Measurements from ENCODE around the gene PSMD6.
A peak's percentile ranks its signal among the peaks of the same experiment; 100 is the strongest.

The PSMD6 gene

DNA sequence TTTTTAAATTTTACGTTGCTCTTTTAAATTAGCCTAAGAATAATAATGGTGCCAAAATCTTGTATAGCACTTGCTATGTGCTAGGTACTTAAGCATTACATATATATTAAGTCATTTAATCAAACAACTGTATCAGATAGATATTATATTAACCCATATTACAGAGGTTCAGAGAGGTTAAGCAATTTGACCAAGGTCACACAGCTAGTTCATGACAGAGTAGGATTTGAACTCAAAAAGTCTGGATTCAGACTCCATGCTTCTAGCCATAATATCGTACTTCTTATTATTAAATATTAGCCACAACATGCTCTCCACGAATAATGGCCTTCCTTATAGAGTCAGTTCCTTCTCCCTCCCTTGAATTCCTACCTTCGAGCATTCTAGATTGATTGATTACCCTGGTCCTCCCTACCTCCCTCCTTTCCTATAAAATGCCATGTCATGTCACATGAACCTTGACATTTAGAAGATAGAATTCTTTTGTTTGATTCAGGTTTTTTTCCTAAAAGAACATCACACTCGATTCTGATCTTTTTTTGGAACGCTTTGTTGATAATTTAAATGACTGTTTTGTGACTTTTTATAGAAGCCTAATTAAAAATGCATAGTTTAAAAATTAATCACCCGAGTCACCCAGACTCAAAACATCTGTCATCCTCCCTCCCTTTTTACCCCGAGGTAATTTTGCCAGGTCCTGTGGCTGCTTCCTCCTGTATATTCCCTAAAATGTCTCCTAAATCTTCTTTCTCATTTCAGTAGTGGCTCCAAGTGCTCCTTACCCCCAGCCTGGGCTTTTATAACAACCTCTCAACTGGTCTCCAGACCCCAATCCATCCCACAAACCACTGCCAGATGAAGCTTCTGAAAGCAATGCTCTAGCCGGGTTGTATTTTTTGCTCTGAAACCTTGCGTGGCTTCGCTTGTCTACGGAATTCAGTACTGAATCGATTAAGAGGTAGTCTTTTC is 8.5 kb upstream of the PSMD6 start:
- no peak overlapping the region for H3K27ac ChIP-seq
- H3K4me1 ChIP-seq: no peaks in the 10 kb centered on the region
- TF ChIP-seq, protein P1, sequence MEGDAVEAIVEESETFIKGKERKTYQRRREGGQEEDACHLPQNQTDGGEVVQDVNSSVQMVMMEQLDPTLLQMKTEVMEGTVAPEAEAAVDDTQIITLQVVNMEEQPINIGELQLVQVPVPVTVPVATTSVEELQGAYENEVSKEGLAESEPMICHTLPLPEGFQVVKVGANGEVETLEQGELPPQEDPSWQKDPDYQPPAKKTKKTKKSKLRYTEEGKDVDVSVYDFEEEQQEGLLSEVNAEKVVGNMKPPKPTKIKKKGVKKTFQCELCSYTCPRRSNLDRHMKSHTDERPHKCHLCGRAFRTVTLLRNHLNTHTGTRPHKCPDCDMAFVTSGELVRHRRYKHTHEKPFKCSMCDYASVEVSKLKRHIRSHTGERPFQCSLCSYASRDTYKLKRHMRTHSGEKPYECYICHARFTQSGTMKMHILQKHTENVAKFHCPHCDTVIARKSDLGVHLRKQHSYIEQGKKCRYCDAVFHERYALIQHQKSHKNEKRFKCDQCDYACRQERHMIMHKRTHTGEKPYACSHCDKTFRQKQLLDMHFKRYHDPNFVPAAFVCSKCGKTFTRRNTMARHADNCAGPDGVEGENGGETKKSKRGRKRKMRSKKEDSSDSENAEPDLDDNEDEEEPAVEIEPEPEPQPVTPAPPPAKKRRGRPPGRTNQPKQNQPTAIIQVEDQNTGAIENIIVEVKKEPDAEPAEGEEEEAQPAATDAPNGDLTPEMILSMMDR (IDR thresholded peaks at IDR 0.05): no peak
- no peak overlapping the region for H2AFZ ChIP-seq
- H3K4me3 ChIP-seq (ENCODE audit: low read depth, low read length): no peak overlapping the region
- H3K9ac ChIP-seq: no peak overlapping the region
- no peak overlapping the region for H3K4me2 ChIP-seq (ENCODE audit: low read length)
- no peaks in the 10 kb centered on the region for H3K36me3 ChIP-seq (ENCODE audit: control insufficient read depth, insufficient read depth, low read length)
- H3K79me2 ChIP-seq: no peaks in the 10 kb centered on the region
- H3K27me3 ChIP-seq (ENCODE audit: control insufficient read depth, insufficient read depth, low read length): no peaks in the 10 kb centered on the region
- no peaks in the 10 kb centered on the region for H3K9me3 ChIP-seq (ENCODE audit: control insufficient read depth, low read length)

DNA sequence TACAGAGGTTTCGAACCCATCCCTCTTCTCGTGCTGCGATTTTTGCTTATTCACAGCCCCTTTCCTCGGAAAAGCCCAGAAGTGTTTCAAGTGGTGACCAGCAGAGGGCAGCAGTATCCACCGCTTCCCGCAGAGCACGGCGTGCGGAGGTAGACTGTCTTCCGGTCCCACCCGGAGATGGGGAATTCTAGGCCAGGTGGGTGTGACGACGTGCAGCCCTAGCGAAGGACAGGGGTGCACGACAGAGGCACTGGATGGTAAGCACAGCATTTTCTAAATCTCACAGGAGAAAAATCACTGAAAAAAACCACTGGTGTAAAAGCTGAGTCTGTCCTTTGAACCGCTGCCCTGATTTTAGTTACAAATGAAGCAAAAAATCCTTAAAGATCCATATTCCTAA is 7.4 kb upstream of the PSMD6 start:
- no peaks in the 10 kb centered on the region for H3K27me3 ChIP-seq (ENCODE audit: control insufficient read depth, insufficient read depth, low read length)
- H2AFZ ChIP-seq: peak overlapping the region; percentile 75
- no peak overlapping the region for H3K4me3 ChIP-seq (ENCODE audit: low read depth, low read length)
- no peaks in the 10 kb centered on the region for H3K79me2 ChIP-seq
- TF ChIP-seq, protein P1 (IDR thresholded peaks at IDR 0.05): peak; percentile 91
- H3K9ac ChIP-seq: no peak overlapping the region
- H3K9me3 ChIP-seq (ENCODE audit: control insufficient read depth, low read length): no peaks in the 10 kb centered on the region
- peak overlapping the region; percentile 57 for H3K4me2 ChIP-seq (ENCODE audit: low read length)
- H3K27ac ChIP-seq: no peak overlapping the region
- H3K36me3 ChIP-seq (ENCODE audit: control insufficient read depth, insufficient read depth, low read length): no peaks in the 10 kb centered on the region
- H3K4me1 ChIP-seq: no peaks in the 10 kb centered on the region

DNA sequence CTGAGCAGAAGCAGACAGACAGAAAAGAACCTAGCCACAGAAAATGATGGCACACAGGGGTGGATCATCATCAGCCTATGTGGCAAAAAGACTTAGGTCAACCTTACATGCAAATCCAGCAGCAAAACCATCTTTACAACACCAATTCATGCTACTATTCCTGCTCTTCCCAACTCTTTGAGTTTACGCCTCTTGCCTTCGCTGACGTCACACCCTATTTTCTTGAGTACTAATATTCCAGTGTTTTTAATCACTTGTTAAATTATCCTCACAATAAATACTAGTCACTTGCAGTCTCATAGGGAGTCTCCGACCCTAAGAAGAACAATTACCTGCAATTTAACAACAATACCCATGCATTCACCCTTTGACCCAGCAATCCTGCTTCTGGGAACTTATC is 6.0 kb upstream of the PSMD6 start:
- Histone ChIP-seq H3K36me3 (ENCODE audit: control insufficient read depth, insufficient read depth, low read length) (no peaks in the 10 kb centered on the region), H3K9ac (no peak overlapping the region), H3K27me3 (ENCODE audit: control insufficient read depth, insufficient read depth, low read length) (no peaks in the 10 kb centered on the region), H3K9me3 (ENCODE audit: control insufficient read depth, low read length) (no peaks in the 10 kb centered on the region), H3K79me2 (no peaks in the 10 kb centered on the region), H3K4me3 (ENCODE audit: low read depth, low read length) (no peak overlapping the region), H2AFZ (no peak overlapping the region), H3K4me2 (ENCODE audit: low read length) (no peak overlapping the region), H3K4me1 (no peaks in the 10 kb centered on the region), H3K27ac (no peak overlapping the region)
- TF ChIP-seq, protein P1 (IDR thresholded peaks at IDR 0.05): no peak

DNA sequence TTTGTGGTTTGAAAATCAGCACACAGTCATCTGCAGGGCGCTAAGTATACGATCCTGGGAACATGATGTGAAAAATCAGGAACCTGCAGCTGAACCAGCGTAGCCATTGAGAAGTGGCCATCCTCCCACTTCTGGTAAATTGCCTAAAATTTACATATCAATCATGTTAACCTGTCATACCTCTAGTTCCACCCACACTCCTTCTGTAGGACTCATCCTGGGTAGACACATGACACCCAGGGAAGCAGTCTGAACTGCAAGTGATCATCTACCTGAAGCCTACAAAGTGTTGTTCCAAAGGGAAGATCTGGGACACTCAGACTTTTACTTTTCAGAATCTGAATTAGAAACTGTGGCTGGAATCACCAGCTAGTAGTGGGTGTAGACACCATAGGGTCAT is 5.5 kb upstream of the PSMD6 start:
- Histone ChIP-seq H3K27ac (no peak overlapping the region), H2AFZ (no peak overlapping the region), H3K9ac (no peak overlapping the region), H3K9me3 (ENCODE audit: control insufficient read depth, low read length) (no peaks in the 10 kb centered on the region), H3K4me3 (ENCODE audit: low read depth, low read length) (no peak overlapping the region), H3K4me2 (ENCODE audit: low read length) (no peak overlapping the region), H3K36me3 (ENCODE audit: control insufficient read depth, insufficient read depth, low read length) (no peaks in the 10 kb centered on the region), H3K27me3 (ENCODE audit: control insufficient read depth, insufficient read depth, low read length) (no peaks in the 10 kb centered on the region), H3K4me1 (peaks cover 2% of the 10 kb centered on the region), H3K79me2 (peaks cover 4% of the 10 kb centered on the region)
- TF ChIP-seq, protein P1 (IDR thresholded peaks at IDR 0.05): no peak

All from parathyroid adenoma (tissue), 2 donors.